HUDEP-2 (cell line): Measurements from ENCODE around the gene PRKAR1B.

Source experiments
- DNase-seq, 76 experiments: peaks; one replicate each; lab custom pipeline; 2025; ENCODE audit not compliant: unreplicated experiment in 76 of 76; lab: John Stamatoyannopoulos, UW

The PRKAR1B gene

GRCh38 chr7:725223-726005, 1.7 kb downstream of the PRKAR1B start:
- peak in 74 of 76 experiments; percentile 27 to 99 (median 76) for DNase-seq

GRCh38 chr7:724298-724697, 2.8 kb downstream of the PRKAR1B start:
- DNase-seq: no peak

- no peak for DNase-seq
These were observed 3.5 kb downstream of the PRKAR1B start for GRCh38 chr7:723541-723940.

- no peak for DNase-seq
These were observed 5.3 kb downstream of the PRKAR1B start for GRCh38 chr7:721619-722248.

- DNase-seq: no peak
These were observed 10.4 kb downstream of the PRKAR1B start for GRCh38 chr7:716636-717035.

GRCh38 chr7:716222-716621, 10.9 kb downstream of the PRKAR1B start:
- DNase-seq: no peak

- DNase-seq: no peak
These were observed 12.8 kb downstream of the PRKAR1B start for GRCh38 chr7:714251-714671.

GRCh38 chr7:713488-714230, 13.4 kb downstream of the PRKAR1B start:
- no peak for DNase-seq

- DNase-seq: no peak
These were observed 14.0 kb downstream of the PRKAR1B start for GRCh38 chr7:713139-713457.

GRCh38 chr7:712381-713138, 14.5 kb downstream of the PRKAR1B start:
- DNase-seq: no peak

GRCh38 chr7:711922-712380, 15.1 kb downstream of the PRKAR1B start:
- DNase-seq: no peak

GRCh38 chr7:711093-711921, 15.8 kb downstream of the PRKAR1B start:
- DNase-seq: no peak

- DNase-seq: no peak
These were observed 16.9 kb downstream of the PRKAR1B start for GRCh38 chr7:710161-710560.

- DNase-seq: no peak
These were observed 19.6 kb downstream of the PRKAR1B start for GRCh38 chr7:707296-708000.

GRCh38 chr7:706721-707120, 20.4 kb downstream of the PRKAR1B start:
- no peak for DNase-seq

GRCh38 chr7:703049-703448, 24.0 kb downstream of the PRKAR1B start:
- DNase-seq: no peak

- DNase-seq: no peak
These were observed 25.9 kb downstream of the PRKAR1B start for GRCh38 chr7:701086-701671.

GRCh38 chr7:699476-700170, 27.5 kb downstream of the PRKAR1B start:
- DNase-seq: peak in 1 of 76 experiments; percentile 57
